ENCODE measurements around the gene GASK1A.
"Not testable (repeated sequence)": the region's sequence is repeated elsewhere in the genome, so short reads cannot be mapped to it uniquely, and the experiment has no call there.

The GASK1A gene

DNA sequence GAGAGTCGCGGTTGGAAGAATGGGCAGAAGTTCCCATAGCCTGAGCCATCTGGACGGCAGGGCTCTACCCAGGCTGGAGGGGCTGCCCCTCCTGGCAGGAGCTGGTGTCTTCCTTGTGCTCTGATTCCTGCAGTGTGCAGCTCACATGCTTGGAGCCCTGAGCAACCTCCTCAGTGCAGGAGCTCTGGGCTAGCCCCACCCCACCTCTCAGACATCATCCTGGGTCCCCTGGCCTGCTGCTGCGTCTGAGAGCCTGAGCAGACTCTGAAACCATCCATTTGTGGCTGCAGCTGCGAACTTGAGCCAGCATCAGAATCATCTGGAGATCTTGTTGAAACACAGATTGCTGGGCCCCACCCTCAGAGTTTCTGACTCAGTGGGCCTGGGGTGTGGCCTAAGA is 84.0 kb downstream of the GASK1A start:
- DNase-seq = no peak

DNA sequence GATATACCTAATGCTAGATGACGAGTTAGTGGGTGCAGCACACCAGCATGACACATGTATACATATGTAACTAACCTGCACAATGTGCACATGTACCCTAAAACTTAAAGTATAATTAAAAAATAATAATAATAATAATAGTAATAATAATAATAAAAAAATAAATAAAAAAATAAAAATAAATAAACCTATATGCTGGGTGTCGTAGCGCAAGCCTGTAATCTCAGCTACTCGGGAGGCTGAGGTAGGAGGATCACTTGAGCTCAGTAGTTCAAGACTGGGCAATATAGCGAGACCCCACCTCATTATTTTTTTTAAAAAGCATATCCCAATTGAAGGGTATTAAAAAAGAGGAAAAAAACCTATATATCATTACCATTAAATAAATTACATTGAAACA is 91.6 kb downstream of the GASK1A start:
- not testable (repeated sequence) for DNase-seq

DNA sequence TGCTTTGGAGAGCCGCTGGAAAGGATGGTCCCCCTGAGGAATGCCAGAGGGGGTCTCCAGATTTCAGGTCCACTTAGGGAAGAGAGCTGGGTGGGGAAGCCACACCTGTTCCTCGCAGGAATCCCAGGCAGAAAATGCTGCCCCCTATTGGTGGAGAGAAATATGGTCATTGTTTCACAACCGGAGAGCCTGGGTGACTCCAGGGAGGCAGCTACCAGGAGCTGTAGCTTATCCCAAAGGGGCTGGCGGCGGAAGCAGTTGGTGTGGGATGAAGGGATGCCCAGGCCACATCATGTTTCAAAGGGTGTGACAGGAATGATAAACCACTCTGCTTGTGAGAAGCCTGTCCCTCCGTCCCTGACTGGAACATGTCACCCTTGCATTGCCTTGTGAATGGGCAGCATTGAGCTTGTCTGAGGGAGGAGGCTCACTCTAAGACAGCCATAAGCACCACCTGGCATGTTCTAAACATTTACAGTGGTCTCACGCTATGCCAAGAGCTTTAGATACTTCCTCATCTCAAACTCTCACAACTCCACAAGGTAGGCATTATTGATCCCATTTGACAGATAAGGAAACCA is 92.3 kb downstream of the GASK1A start:
- peak in 1 of 2 experiments; percentile 4 for DNase-seq

DNA sequence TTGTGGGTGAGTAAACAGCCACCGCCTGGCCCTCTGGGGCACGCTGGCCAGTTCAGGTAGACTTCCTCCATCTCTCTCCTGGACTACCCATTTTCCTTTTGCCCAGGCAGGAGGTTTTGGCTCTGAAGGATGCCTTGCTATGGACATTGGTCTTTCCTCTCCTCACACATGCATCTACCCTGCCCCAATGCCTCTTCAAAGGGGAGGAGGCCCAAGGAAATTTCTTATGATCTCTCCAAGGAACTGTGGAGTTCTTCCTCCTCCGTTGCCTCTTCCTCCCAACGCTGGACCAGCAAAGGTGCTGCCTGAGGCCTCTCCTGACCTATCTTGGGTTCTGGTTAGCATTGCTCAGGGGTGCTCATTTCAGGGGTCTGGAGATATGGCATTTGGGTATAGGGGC is 93.2 kb downstream of the GASK1A start:
- no peak for DNase-seq

DNA sequence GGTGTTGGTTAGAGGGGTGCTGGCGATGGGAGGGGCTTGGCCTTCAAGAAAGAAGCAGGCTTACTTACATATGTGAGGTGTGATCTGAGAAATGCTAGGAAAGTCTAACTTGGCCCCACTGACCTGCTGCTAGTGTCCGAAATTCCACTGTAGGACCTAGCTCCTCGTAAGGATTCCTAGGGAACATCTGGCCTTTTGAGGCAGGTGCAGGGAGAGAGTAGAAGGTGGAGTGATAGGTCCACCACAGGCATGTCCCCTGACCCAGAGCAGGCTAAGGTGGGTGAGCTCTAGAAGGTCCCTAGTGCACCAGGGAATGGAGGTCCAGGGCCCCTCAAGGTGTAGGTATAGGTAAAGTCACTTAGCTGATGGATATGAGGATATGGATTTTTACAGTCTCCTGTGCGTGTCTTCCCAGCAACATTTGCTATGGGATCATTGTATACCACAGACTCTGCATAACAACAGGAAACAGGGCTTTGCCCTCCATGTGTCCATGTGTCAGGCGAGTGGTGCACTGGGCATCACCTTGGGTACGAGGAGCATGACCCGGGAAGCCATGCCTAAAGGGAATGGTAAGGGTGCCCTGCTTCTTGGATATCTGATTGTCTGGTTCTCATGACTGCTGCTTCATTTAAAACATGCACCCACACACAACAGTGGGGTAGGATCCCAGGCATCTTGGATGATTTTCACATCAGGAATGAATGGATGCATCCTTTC is 94.2 kb downstream of the GASK1A start:
- DNase-seq = no peak

DNA sequence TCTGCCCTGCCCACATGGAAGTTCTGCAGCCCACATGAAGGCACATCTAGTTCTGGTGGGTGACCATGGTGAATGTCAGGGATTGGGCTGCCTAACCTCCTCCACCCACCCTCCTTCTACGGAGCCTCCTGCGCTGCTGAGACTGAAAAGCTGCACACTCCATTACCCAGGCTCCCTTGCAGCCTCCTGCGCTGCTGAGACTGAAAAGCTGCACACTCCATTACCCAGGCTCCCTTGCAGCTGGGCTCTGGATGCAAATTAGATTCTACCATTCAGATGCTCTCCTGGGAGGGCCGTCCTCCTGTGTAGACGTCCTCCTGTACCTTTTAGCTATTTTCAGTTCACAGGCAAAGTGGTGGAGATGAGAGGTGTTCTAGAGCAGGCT is 94.7 kb downstream of the GASK1A start:
- DNase-seq = no peak

DNA sequence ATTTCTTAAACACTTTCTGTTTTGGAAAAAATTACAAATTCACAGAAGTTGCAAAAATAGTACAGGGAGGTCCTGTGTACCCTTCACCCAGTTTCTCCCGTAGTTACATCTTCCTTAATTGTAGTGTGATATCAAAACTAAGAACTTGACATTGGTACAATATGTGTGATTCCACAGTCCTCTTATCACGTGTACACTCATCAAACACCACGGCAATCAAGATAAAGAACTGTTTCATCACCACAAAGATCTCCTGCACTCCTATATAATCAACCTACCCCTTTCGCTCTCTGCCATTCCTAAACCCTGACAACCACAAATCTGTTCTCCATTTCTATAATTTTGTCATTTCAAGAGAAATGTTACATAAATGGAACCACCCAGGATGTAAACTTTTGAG is 95.4 kb downstream of the GASK1A start:
- DNase-seq = no peak

DNA sequence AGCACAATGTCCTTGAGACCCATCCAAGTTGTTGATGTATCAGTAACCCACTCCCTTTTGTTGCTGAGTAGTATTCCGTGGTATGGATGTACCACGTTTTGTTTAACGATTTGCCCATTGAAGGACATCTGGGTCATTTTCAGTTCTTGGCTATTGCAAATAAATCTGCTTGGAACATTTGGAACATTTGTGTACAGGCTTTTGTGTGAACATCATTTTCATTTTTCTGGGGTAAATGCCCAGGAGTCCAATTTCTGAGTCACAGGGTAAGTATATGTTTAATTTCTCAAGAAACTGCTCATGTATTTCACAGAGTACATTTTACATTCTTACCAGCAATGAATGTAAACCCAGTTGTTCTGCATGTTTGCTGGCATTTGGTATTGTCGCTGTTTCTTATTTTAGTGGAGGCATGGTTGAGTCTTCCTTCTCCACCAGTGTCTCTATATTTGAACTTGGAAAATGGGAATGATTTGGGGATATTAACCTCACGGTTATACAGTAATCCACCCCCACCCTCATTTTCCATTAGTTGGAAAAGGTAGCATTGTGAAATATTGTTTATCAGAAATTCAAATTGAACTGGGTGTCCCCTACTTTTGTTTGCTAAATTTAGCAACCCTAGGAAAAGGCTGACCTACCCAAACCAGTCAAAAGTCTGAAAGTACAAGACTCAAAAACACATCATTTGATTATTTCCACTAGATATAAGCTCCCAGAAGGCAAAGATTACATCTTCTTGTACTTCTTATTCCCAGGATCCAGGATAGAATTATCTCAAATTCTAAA is 96.0 kb downstream of the GASK1A start:
- DNase-seq = no peak

DNA sequence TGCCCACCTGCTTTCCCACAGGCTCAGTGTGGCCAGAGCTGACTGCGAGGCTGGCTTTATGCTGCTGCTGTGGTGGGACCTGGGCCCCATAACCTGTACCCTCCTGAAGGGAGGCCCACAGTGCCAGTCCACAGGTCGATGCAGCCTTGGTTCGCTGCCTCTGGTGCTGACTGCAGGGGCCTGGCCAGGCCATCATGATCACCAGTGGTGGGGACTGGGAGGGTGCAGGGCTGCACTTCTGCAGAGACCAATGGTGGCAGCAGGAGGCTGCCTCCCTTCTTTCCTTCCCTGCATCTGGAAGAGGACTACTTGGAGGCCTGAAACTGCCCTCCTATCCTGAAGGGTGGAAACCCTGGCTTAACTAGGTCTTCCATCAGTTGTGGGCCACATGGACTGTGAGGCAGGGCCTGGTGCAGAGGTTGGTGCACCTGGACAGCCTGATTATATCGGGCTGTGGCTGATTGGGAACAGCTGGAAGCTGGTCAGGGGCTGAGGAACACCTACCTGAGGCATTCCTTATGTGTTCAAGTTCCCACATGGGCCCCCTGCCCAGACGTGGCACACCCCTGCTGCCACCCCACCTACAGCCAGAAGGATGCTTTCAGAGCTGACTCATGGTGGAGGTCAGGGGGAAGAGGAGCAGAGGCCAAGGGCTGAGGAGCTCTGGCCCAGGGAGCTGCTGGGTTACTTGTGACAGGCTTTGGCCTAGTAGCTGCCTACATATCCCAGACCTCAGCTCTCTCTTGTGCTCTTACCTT is 97.0 kb downstream of the GASK1A start:
- DNase-seq = no peak

DNA sequence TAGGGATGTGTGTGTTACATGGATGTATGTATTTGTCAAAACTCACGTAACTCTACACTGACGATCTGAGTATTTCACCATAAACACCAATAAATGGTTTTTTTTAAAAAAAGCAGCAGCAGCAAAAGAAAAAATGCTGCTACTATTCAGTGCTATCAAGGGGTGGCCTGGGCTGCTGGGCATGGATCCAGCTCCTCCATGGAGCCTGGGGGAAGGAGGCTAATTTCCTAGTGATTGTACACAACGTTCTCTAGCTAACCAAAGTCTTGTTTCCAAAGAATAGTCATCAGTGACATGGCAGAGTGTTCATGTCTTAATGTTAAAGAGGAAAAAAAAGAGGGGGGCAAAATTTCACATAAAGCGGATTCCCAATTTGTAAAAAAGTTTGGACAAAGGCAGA is 97.7 kb downstream of the GASK1A start:
- no peak for DNase-seq

DNA sequence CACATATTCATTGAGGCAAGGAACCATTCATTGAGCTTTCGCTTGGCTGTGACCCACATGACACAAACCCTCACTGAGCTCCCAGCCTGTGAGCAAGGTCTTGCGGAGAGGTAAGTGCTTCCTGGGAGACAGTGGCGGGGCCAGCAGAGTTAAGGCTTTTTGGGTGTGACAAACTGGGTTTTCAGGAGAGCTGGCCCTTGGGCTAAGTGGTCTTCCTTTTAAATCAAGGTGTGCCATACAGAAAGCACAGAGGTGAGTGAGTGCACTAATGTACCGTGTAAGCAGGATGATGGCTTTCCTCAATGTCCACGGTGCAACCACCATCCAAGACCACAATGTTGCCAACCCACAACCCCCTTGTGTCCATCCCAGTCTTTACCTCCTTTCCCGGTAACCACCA is 98.2 kb downstream of the GASK1A start:
- DNase-seq = no peak

DNA sequence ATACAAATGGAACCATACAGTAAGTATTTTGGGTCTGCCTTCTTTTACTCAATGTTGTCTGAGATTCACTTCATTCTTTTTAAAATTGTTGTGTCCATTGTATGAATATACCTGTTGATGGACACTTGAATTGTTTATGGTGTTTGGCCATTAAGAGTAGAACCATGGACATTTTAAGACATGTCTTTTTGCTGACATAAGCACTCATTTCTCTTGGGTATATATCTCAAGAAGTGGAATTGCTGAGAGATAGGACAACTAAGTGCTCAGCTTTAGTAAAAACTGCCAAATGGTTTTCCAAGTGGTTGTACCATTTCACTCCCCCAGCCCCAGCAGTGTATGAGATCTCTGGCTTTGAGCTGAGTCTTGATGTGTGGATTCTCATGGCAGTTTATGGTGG is 98.6 kb downstream of the GASK1A start:
- no peak for DNase-seq

DNA sequence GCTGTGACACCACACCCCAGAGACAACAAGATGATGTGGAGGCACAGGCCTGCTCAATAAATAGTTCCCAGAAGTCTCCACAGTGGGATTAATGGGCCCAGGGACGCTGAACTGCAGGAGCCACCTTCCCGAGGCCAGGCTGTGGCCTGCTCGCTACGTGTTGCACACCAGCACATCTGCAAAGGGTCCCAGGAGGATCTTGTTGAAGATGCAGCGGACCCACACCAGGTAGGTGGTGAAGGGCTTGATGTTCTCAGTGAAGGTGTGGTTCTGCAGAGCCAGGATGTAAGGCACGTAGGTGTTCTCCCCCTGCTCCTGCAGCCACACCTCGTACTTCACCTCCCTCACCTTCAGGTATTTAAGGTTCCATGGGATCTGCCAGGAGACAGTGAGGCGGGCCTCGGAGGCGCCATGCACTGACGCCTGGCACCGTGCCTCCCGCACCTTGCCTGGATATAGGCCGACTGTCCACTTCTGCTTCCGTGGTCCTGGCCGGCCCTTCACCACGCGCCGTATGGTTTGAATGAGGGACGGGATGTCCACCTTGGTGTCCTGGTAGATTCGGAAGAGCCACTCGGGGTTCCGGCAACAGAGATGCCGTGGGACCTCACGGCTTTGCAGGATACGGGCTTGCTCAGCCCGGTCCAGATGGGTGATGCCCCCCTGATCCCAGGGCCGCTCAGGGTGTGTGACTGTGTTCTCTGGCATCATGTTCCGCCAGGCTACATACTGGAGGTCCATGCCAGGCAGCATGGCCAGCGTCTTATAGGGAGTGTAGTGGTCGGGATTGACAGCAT is 100.6 kb downstream of the GASK1A start:
- DNase-seq = no peak

DNA sequence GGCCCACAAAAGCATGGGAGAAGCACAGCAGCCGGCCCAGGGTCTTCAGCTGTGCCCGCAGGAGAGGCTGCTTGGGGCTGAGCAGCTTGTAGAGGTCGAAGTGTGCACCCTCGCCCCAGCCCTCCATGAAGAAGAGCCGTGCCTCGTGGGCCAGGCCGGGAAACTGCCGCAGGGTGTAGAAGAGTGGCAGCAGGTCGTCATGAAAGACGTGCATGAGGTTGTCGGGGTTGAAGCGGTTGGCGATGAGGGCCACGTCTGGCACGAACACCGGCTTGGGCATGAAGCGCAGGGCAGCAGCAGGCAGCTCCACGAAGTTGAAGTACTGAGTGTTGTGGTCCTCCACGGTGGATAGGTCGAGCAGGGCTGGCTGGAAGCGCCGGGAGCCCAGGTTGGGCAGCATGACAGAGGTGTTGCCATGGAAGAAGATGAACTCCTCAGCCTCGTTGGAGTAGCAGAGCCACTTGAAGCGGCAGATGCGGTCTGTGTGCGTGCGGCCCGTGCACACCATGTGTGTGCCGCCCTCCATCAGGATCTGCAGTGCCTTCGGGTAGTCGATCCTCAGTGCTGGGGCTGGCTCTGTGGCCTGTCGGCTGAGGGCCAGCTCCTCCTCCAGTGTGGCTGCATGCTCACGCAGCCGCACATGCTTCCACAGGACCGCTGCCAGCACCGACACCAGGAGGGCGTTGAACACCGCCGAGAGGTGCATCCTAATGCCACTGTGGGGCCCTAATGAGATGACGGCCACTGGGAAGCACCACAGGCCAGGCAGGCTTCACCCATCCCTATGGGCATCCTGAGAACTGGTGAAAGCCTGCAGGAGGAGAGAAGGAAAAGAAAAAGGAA is 101.8 kb downstream of the GASK1A start:
- DNase-seq = no peak

DNA sequence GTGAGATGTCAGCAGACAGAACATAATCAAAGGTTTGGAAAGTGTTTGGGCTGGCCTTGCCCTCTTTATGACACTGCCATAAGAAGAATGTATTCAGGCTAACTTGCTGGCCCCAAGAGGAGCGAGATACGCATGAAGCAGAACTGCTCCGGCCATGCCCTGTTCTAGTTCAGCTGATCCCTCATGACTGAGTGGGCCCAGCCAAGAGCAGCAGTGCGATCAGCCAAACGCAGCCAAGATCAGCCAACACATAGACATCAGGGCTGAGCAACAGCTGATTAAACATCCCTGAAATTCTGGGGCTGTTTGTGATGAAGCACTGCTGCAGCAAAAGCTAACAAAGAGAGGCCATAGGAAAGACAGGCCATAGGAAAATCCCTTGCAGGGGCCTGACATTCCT is 102.7 kb downstream of the GASK1A start:
- DNase-seq = no peak

DNA sequence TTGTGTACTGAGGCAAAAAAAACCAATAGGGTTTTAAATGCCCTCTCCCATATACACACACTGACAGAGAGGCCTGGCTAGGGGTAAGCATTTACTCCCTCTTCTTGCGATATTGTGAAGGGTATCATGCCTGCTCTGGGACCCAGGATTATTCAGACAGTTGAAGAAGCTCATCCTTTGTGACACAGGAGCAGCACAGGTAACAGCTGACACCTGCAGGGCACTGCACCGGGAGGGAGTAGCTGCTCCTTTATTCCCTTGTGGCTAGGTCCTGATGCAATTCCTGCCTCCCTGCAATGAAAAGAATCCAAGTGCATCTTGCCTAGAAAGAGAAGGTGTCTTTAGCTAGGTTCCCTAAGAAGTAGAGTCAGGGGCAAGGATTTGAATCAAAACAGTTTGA is 103.3 kb downstream of the GASK1A start:
- DNase-seq = no peak

DNA sequence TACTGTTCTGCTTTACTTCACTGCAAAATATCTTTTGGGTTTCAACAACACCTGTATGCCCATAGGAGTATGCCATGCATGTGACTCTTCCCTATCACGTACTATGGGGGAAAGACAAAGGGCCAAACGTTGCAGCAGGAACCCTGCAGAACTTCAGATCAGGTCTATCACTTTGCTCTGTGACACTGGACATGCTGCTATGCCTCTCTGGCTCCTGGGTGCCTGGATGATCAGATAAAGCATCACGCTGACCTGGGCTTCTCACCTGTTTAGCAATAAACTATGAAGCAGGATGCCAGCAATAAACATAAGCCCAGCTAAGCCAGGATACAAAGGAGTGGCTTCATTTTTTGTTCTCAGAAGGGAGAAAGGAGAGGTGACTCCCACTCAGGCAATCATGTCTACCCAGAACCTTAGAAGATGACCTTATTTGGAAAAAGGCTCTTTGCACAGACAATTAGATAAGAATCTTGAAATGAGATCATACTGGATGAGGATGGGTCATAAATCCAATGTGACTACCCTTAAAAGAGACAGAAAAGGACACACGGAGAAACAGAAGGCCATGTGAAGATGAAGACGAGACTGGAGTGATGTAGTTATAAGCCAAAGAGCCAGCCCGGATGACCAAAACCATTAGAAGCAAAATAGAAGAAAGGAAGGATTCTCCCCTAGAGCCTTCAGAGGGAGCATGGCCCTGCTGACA is 107.5 kb downstream of the GASK1A start:
- DNase-seq = no peak

DNA sequence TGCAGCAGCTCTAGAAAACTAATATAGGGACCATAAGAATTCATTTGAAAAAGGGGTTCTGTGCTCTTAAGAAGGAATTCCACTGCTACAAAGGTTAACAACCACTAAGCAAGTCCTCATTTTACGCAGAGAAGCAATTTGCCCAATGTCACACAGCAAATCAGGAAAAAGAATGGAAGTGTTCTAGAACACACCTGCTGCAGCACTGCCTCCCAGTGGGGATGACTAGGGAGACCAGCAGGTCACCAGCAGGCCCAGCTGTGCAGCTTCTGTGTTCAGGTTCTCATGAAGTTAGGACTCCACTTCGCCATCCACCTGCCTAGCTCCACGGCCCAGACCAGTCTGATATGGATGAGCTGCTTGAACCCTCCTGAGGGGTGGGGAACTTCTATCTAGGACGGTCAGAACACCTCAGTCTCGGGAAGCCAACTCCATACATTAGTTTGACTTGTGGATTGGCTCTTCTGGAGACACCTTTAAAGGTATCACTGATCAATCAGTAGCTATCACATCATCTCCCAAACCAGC is 108.2 kb downstream of the GASK1A start:
- no peak for DNase-seq

DNA sequence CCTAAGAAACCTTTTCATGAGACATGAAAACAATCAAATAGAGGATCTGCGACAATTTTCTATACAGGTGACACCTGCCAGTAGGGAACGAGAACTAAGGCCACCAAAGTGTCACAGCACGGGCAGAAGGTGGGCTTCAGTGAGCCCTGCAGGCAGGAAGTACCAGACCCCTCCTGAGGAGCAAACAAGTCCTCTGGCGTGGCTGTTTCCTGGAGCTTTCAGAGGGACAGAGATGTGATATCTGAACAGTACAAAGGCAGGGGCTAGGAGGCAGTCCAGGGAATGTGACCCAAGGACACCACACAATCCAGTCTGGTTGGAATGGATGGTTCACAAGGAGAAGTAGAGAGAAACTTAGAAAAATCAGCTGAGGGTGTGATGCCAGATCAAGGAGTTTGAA is 110.0 kb downstream of the GASK1A start:
- DNase-seq = no peak

DNA sequence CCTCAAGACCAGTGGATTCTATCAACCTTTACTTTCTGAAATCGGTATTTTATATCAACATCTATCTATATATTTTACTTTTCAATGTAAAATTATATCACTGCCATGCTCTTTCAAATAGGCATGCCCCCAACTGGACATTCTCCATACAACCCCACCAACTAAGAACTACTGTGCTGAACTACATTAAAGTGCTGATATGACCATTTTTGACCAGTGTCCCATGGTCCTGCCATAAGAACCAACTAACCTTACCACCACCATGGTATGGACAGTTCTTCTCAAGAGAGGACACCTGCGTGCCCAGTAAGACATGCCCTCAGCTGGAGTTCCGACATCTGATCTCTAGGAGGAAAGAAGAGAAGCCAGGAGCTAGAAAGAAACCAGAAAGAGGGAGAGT is 111.1 kb downstream of the GASK1A start:
- DNase-seq = no peak

DNA sequence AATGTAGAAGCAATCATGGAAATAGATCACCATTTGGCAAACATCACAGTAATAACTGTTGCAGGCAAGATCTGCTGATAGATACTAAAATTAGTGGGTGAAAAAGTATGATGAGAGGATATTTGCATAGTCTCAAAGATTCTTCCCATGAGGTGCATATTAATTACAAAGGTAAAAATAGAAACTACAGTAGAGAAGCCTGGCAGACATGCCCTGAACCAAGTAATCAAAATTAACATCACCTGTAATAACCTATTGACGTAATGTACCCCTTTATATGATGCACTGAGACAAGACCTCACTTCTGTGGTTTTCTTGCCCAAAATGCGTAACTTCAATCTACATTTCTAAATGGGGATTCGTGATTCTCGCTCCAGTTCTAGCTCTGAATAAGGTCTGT is 112.4 kb downstream of the GASK1A start:
- DNase-seq = no peak
